Stomach (tissue), 9 donors: ENCODE data around the gene PRKRA. TPM values are rescaled to one million over a fixed set of nuclear protein-coding genes. Genes with fewer than 3 reads are reported as not detected.
"Not testable (repeated sequence)": the region's sequence is repeated elsewhere in the genome, so short reads cannot be mapped to it uniquely, and the experiment has no call there.

ENCODE experiments used
- DNase-seq, 2 donors: peaks; one replicate each; pipeline versions ENCODE4 v3.0.0 to v3.0.0-alpha.2; 2013 to 2019
- H3K27ac ChIP-seq, 5 donors: fragments of 200-600 bp in 4 of 5; sonication (generic) in 4 of 5; one replicate each; pipeline ENCODE4 v1.5.1; 2013 to 2019; ENCODE audit warnings: mild to moderate bottlenecking in 1 of 5, moderate library complexity in 1 of 5
- H3K27me3 ChIP-seq, 3 donors: fragments of 200-600 bp; sonication (generic); one replicate each; pipeline ENCODE4 v1.5.1; 2017 to 2019; ENCODE audit warnings: mixed run types in 1 of 3
- H3K36me3 ChIP-seq, 4 donors: fragments of 200-600 bp; sonication (generic); 1 replicate in 3 of 4; 2 replicates in 1 of 4; pipeline ENCODE4 v1.5.1; 2016 to 2019
- H3K4me1 ChIP-seq, 4 donors: fragments of 200-600 bp; sonication (generic); one replicate each; pipeline ENCODE4 v1.5.1; 2016 to 2019
- H3K4me3 ChIP-seq, 4 donors: fragments of 200-600 bp; sonication (generic) in 3 of 4; one replicate each; pipeline ENCODE4 v1.5.1; 2016 to 2019; ENCODE audit warnings: mild to moderate bottlenecking in 1 of 4
- H3K9me3 ChIP-seq, 4 donors: fragments of 200-600 bp; sonication (generic); one replicate each; pipeline ENCODE4 v1.5.1; 2016 to 2019
- CTCF ChIP-seq, 7 experiments: fragments of 450-650 bp in 4 of 7; fragments of 200-600 bp in 3 of 7; sonication (generic) in 3 of 7; IDR thresholded peaks; one replicate each; pipeline ENCODE4 v1.5.1; 2016 to 2019; ENCODE audit warnings: antibody characterized with exemption in 7 of 7, control low read depth in 2 of 7, mild to moderate bottlenecking in 1 of 7
- EP300 ChIP-seq: sonication (generic); formaldehyde crosslinking; IDR thresholded peaks from one replicate; pipeline ENCODE4 v1.6.1; 2017; ENCODE audit warnings: antibody characterized with exemption
- POLR2A ChIP-seq, 4 donors: fragments of 450-650 bp; IDR thresholded peaks; one replicate each; pipeline ENCODE4 v1.6.1; 2016; ENCODE audit warnings: antibody characterized with exemption in 4 of 4, control low read depth in 2 of 4, mild to moderate bottlenecking in 1 of 4, moderate library complexity in 1 of 4
- POLR2AphosphoS5 ChIP-seq, 3 donors: sonication (generic); formaldehyde crosslinking; IDR thresholded peaks; one replicate each; pipeline ENCODE4 v1.6.1; 2016; ENCODE audit warnings: antibody characterized with exemption in 3 of 3
- WGBS, 5 donors: extraction: QIAGEN DNeasy Blood & Tissue Kit in 3 of 5; methylation state at CpG; one replicate each; pipeline versions ENCODE4 v1.1.5 to v1.1.7; 2013 to 2018; 5-methylcytosine and 5-hydroxymethylcytosine counted together
- intact Hi-C: fragments of 100-400 bp; cut with DNase I; formaldehyde crosslinking; loops from one replicate; pipeline ENCODE4 v1.15.1; 2023; ENCODE audit warnings: low total_unique reads
- polyA plus RNA-seq, 3 donors: library from polyadenylated mRNA; stranded (reverse); fragments of 200-250 nt; gene quantifications; one replicate each; pipeline ENCODE4 v1.2.3, GENCODE V29; 2013
- total RNA-seq, 5 donors: library from RNA; depleted of rRNA; stranded (reverse); fragments of >200 nt; gene quantifications; one replicate each; pipeline versions ENCODE4 v1.1.0 to v1.2.3, GENCODE V29; 2014 to 2016
- donor health status: healthy with polysubstance abuse.
- donor health status: Bipolar disorder and iron deficiency.
- donor health status: healthy.

PRKRA gene
- total and polyA plus RNA-seq, 8 donors, result 30.6 to 145 (median 63.7) TPM

- DNase-seq, result no peak
- Histone ChIP-seq H3K27ac (no peak overlapping the region), H3K4me3 (no peak overlapping the region), H3K36me3 (no peaks in the 10 kb centered on the region), H3K27me3 (no peaks in the 10 kb centered on the region), H3K9me3 (no peaks in the 10 kb centered on the region), H3K4me1 (peaks cover 0 to 32% (median 13%) of the 10 kb centered on the region in 4 donors)
- TF ChIP-seq POLR2AphosphoS5 (IDR thresholded peaks at IDR 0.05), result no peak
- TF ChIP-seq CTCF (IDR thresholded peaks at IDR 0.05), result no peak
- no peak for TF ChIP-seq POLR2A (IDR thresholded peaks at IDR 0.05)
- TF ChIP-seq EP300, result no peak
- intact Hi-C loops, result no loop called here
Observed at GRCh38 chr2:178415979-178416378, 35.0 kb downstream of the PRKRA start.

- peak; percentile 88 to 97 for DNase-seq
- peaks cover 0 to 32% (median 13%) of the 10 kb centered on the region in 4 donors for H3K4me1 ChIP-seq
- no peaks in the 10 kb centered on the region for H3K9me3 ChIP-seq
- peak overlapping the region; percentile 61 to 75 (median 62) for H3K4me3 ChIP-seq
- WGBS, 5 donors, result 14 to 16% (median 15%) methylated on average over 21 of the region's 21 CpGs
- H3K36me3 ChIP-seq, result no peaks in the 10 kb centered on the region
- peak overlapping the region in 4 of 5 donors; percentile 89 to 94 (median 92) for H3K27ac ChIP-seq
- intact Hi-C loops, result no loop called here
- no peaks in the 10 kb centered on the region for H3K27me3 ChIP-seq
- peak; percentile 38 to 66 (median 44) for TF ChIP-seq POLR2AphosphoS5 (IDR thresholded peaks at IDR 0.05)
- no peak for TF ChIP-seq EP300
- peak in 5 of 7 experiments; percentile 72 to 88 (median 85) for TF ChIP-seq CTCF (IDR thresholded peaks at IDR 0.05)
Observed at GRCh38 chr2:178414266-178415247, 36.4 kb downstream of the PRKRA start.

GRCh38 chr2:178413472-178414265 lies 37.3 kb downstream of the PRKRA start:
- Histone ChIP-seq H3K27me3 (no peaks in the 10 kb centered on the region), H3K36me3 (no peaks in the 10 kb centered on the region), H3K4me3 (peak overlapping the region; percentile 61 to 75 (median 62)), H3K9me3 (no peaks in the 10 kb centered on the region), H3K4me1 (peaks cover 0 to 24% (median 13%) of the 10 kb centered on the region in 4 donors), H3K27ac (peak overlapping the region; percentile 89 to 94 (median 93))
- no peak for TF ChIP-seq EP300
- peak in 2 of 7 experiments; percentile 9 to 21 for TF ChIP-seq CTCF (IDR thresholded peaks at IDR 0.05)
- TF ChIP-seq POLR2AphosphoS5 (IDR thresholded peaks at IDR 0.05), result peak in 1 of 3 donors; percentile 23
- TF ChIP-seq POLR2A (IDR thresholded peaks at IDR 0.05), result no peak
- 0 to 1% (median 0%) methylated on average over 30 to 45 of the region's 45 CpGs for WGBS, 5 donors
- intact Hi-C loops, result no loop called here
- peak; percentile 67 to 89 for DNase-seq

- DNase-seq, H3K27me3 ChIP-seq, H3K36me3 ChIP-seq, intact Hi-C loops, H3K27ac ChIP-seq, H3K4me3 ChIP-seq, H3K9me3 ChIP-seq: not testable (repeated sequence)
- peaks cover 0 to 24% (median 13%) of the 10 kb centered on the region in 4 donors for H3K4me1 ChIP-seq
- 94 to 99% (median 98%) methylated on average over 8 of the region's 8 CpGs for whole genome bisulfite sequencing, 5 donors
Observed at GRCh38 chr2:178412453-178412852, 38.5 kb downstream of the PRKRA start.
